Right lung (tissue), 5 donors: Measurements from ENCODE around the gene L3MBTL4. TPM values are rescaled to one million over a fixed set of nuclear protein-coding genes. Genes with fewer than 3 reads are reported as not detected.

Experiments used
- DNase-seq, 2 donors: peaks; one replicate each; pipeline ENCODE4 v3.0.0-alpha.2; 2013
- polyA plus RNA-seq, 5 donors: library from polyadenylated mRNA; unstranded; fragments of 120-200 nt; gene quantifications; one replicate each; pipeline versions ENCODE4 v1.2.1 to v1.2.3, GENCODE V29; 2013; ENCODE audit warnings: inconsistent platforms in 1 of 5, low replicate concordance in 1 of 5; ENCODE audit not compliant: insufficient read length in 5 of 5, insufficient read depth in 1 of 5

Gene L3MBTL4
- polyA plus RNA-seq, 5 donors: 5.2 to 7.3 (median 6.0) TPM

DNA sequence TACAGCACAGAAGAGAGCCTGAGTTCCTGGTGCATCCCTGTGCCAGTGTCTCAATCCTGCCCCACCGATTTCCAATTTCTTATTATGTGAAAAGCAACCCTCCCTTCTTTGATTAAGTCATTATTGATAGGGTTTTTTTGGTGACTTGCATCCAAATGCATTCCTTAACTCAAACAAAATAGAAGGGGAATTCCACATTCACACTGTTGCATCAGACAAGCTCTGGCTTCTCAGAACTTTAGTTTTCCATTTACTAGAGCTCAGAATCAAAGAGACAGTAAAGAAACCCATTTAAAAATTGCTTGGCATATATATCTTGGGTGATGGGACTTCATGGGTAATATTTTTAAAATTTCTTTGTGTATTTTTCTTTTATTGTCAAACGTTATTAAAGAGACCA is 505.6 kb downstream of the L3MBTL4 start:
- DNase-seq: no peak
